H1 (cell line): ENCODE data around the gene ARF4. TPM values are rescaled to one million over a fixed set of nuclear protein-coding genes. Genes with fewer than 3 reads are reported as not detected.

Experiments
- CTCF ChIA-PET: fragments of 300-600 bp; sonication (Branson Sonifier 250); formaldehyde crosslinking; loops from one replicate; lab custom pipeline; 2021; ENCODE audit not compliant: partially characterized antibody; lab: Charles Lee
- POLR2A ChIA-PET: fragments of 300-600 bp; sonication (Branson Sonifier 250); formaldehyde crosslinking; loops from one replicate; lab custom pipeline; 2021; ENCODE audit warnings: inconsistent platforms; ENCODE audit not compliant: partially characterized antibody; lab: Charles Lee
- DNase-seq, 2 experiments: peaks; one replicate each; pipeline versions ENCODE4 v3.0.0 to v3.0.0-alpha.2; 2010 to 2022; ENCODE audit warnings: low spot score in 2 of 2, low read depth in 1 of 2, mixed read lengths in 1 of 2
- FAIRE-seq: peaks from 2 replicates; lab custom pipeline; 2011; peaks lifted over from hg19 to GRCh38; lab: Jason Lieb, UNC
- H2AFZ ChIP-seq: 2 replicates; pipeline ENCODE4 v1.8.1; 2012; ENCODE audit warnings: low read length, inconsistent platforms
- H2AK5ac ChIP-seq: 2 replicates; pipeline ENCODE4 v1.6.1; 2013; ENCODE audit warnings: low read depth, low read length
- H2BK120ac ChIP-seq: replicated peaks from 2 replicates; pipeline ENCODE3; 2013; ENCODE audit warnings: low read depth, low read length, inconsistent platforms
- H2BK12ac ChIP-seq: 2 replicates; pipeline ENCODE4 v1.6.1; 2013; ENCODE audit warnings: low read depth, low read length
- H2BK15ac ChIP-seq: 2 replicates; pipeline ENCODE4 v1.6.1; 2013; ENCODE audit warnings: low read length
- H2BK20ac ChIP-seq: 2 replicates; pipeline ENCODE4 v1.6.1; 2013; ENCODE audit warnings: low read length
- H2BK5ac ChIP-seq: 2 replicates; pipeline ENCODE4 v1.6.1; 2013; ENCODE audit warnings: low read depth, low read length
- H3K14ac ChIP-seq: 2 replicates; pipeline ENCODE4 v1.6.1; 2013; ENCODE audit warnings: inconsistent platforms; ENCODE audit not compliant: insufficient read length
- H3K18ac ChIP-seq: 2 replicates; pipeline ENCODE4 v1.6.1; 2013; ENCODE audit warnings: low read length; ENCODE audit errors: extremely low read depth
- H3K23ac ChIP-seq: 2 replicates; pipeline ENCODE4 v1.6.1; 2013; ENCODE audit warnings: inconsistent platforms; ENCODE audit not compliant: insufficient read length
- H3K23me2 ChIP-seq: 2 replicates; pipeline ENCODE4 v1.6.1; 2013; ENCODE audit warnings: low read depth, low read length
- H3K27ac ChIP-seq: 2 replicates; pipeline ENCODE4 v1.6.1; 2011; ENCODE audit warnings: low read depth, low read length, inconsistent platforms
- H3K27me3 ChIP-seq, 4 experiments: replicated peaks in 1 of 4; 1 replicate in 1 of 4; 2 replicates in 3 of 4; pipeline versions ENCODE4 v1.6.1 to v1.8.1; 2011 to 2013; ENCODE audit warnings: low read length in 3 of 4, mild to moderate bottlenecking in 3 of 4, inconsistent platforms in 2 of 4, mixed read lengths in 2 of 4, moderate library complexity in 1 of 4; ENCODE audit not compliant: control insufficient read depth in 3 of 4, insufficient read depth in 3 of 4; ENCODE audit errors: extremely low read depth in 1 of 4
- H3K36me3 ChIP-seq, 4 experiments: 2 replicates each; pipeline versions ENCODE4 v1.6.1 to v1.8.1; 2011 to 2013; ENCODE audit warnings: mild to moderate bottlenecking in 4 of 4, low read length in 3 of 4, moderate library complexity in 2 of 4, control low read depth in 1 of 4, inconsistent platforms in 1 of 4; ENCODE audit not compliant: insufficient read depth in 4 of 4, control insufficient read depth in 2 of 4
- H3K4ac ChIP-seq: replicated peaks from 2 replicates; pipeline ENCODE3; 2013; ENCODE audit warnings: low read length, low read depth, mixed read lengths, inconsistent platforms; ENCODE audit not compliant: insufficient read length
- H3K4me1 ChIP-seq, 4 experiments: replicated peaks in 1 of 4; 1 replicate in 1 of 4; 2 replicates in 3 of 4; pipeline versions ENCODE4 v1.6.1 to v1.8.1; 2011 to 2013; ENCODE audit warnings: low read length in 3 of 4, inconsistent platforms in 2 of 4, mixed read lengths in 1 of 4; ENCODE audit not compliant: insufficient read depth in 4 of 4, control insufficient read depth in 3 of 4
- H3K4me2 ChIP-seq, 2 experiments: 2 replicates each; pipeline versions ENCODE4 v1.6.1 to v1.8.1; 2011 to 2013; ENCODE audit warnings: low read depth in 2 of 2, low read length in 2 of 2, control low read depth in 1 of 2, inconsistent platforms in 1 of 2, mild to moderate bottlenecking in 1 of 2; ENCODE audit not compliant: insufficient read depth in 1 of 2
- H3K4me3 ChIP-seq, 4 experiments: fragments of 200-600, 300-600 bp in 1 of 4; sonication (generic), shearing (Covaris generic), sonication (Bioruptor Twin) in 1 of 4; 2 replicates each; pipeline versions ENCODE4 v1.5.1 to v1.8.1; 2011 to 2016; ENCODE audit warnings: low read length in 4 of 4, low read depth in 3 of 4, control low read depth in 2 of 4, inconsistent platforms in 2 of 4, mild to moderate bottlenecking in 2 of 4, mixed read lengths in 1 of 4, moderate library complexity in 1 of 4; ENCODE audit not compliant: insufficient read depth in 2 of 4; ENCODE audit errors: extremely low read depth in 1 of 4
- H3K56ac ChIP-seq: replicated peaks from 2 replicates; pipeline ENCODE3; 2013; ENCODE audit warnings: low read depth, mild to moderate bottlenecking, mixed read lengths, low read length, inconsistent platforms; ENCODE audit not compliant: insufficient read length
- H3K79me1 ChIP-seq: 2 replicates; pipeline ENCODE4 v1.6.1; 2013; ENCODE audit warnings: low read depth, low read length, control low read depth
- H3K79me2 ChIP-seq, 2 experiments: 2 replicates each; pipeline versions ENCODE4 v1.6.1 to v1.8.1; 2012 to 2013; ENCODE audit warnings: low read length in 2 of 2, mild to moderate bottlenecking in 2 of 2, inconsistent platforms in 1 of 2; ENCODE audit not compliant: insufficient read depth in 2 of 2, control insufficient read depth in 1 of 2
- H3K9ac ChIP-seq, 4 experiments: replicated peaks in 1 of 4; 1 replicate in 1 of 4; 2 replicates in 3 of 4; pipeline versions ENCODE4 v1.6.1 to v1.8.1; 2011 to 2013; ENCODE audit warnings: low read depth in 3 of 4, low read length in 3 of 4, control low read depth in 2 of 4, mild to moderate bottlenecking in 2 of 4, moderate library complexity in 2 of 4, inconsistent platforms in 1 of 4; ENCODE audit errors: extremely low read depth in 1 of 4
- H3K9me3 ChIP-seq, 2 experiments: 2 replicates each; pipeline versions ENCODE4 v1.6.1 to v1.8.1; 2012 to 2013; ENCODE audit warnings: mild to moderate bottlenecking in 2 of 2, moderate library complexity in 2 of 2, control low read depth in 1 of 2, inconsistent platforms in 1 of 2, low read depth in 1 of 2, low read length in 1 of 2, mixed read lengths in 1 of 2; ENCODE audit not compliant: insufficient read depth in 2 of 2
- H4K20me1 ChIP-seq, 2 experiments: replicated peaks in 1 of 2; 2 replicates each; pipeline versions ENCODE3 to v1.8.1; 2011 to 2013; ENCODE audit warnings: inconsistent platforms in 2 of 2, low read length in 2 of 2, mild to moderate bottlenecking in 1 of 2; ENCODE audit not compliant: insufficient read depth in 2 of 2, control insufficient read depth in 1 of 2
- H4K5ac ChIP-seq: 2 replicates; pipeline ENCODE4 v1.6.1; 2013; ENCODE audit warnings: low read length, low read depth, mixed read lengths, inconsistent platforms; ENCODE audit not compliant: insufficient read length
- H4K8ac ChIP-seq: 2 replicates; pipeline ENCODE4 v1.8.0; 2013; ENCODE audit warnings: mild to moderate bottlenecking, moderate library complexity, low read length, inconsistent platforms; ENCODE audit not compliant: insufficient read depth; ENCODE audit errors: extremely low read depth
- H4K91ac ChIP-seq: replicated peaks from 2 replicates; pipeline ENCODE3; 2013; ENCODE audit warnings: low read length, mixed read lengths, inconsistent platforms; ENCODE audit not compliant: insufficient read length
- CEBPB ChIP-seq: IDR thresholded peaks from 2 replicates; pipeline ENCODE4 v1.6.1; 2012; ENCODE audit warnings: low read depth, low read length
- RFX5 ChIP-seq: IDR thresholded peaks from 2 replicates; pipeline ENCODE4 v1.6.1; 2011; ENCODE audit warnings: low read depth, low read length, improper control_type of control experiment, borderline replicate concordance
- USF2 ChIP-seq: IDR thresholded peaks from 2 replicates; pipeline ENCODE4 v1.6.1; 2011; ENCODE audit warnings: low read length, improper control_type of control experiment
- WGBS, 2 experiments: shearing (Covaris generic) in 1 of 2; methylation state at CpG; one replicate each; pipeline versions ENCODE4 v1.1.6 to v1.1.7; 2013 to 2015; ENCODE audit warnings: low lambda C conversion rate in 2 of 2, mixed read lengths in 2 of 2, inconsistent platforms in 1 of 2, low coverage in 1 of 2, missing lambda C conversion rate in 1 of 2; ENCODE audit not compliant: insufficient replicate concordance in 2 of 2, insufficient coverage in 1 of 2, insufficient read length in 1 of 2; ENCODE audit errors: extremely low coverage in 1 of 2, missing lambda C conversion rate in 1 of 2; 5-methylcytosine and 5-hydroxymethylcytosine counted together
- polyA plus RNA-seq, 7 experiments: library from polyadenylated mRNA; depleted of rRNA in 3 of 7; stranded (reverse) in 5 of 7; unstranded in 2 of 7; fragments of >200 nt in 5 of 7; fragments of 200-250 nt in 2 of 7; gene quantifications; 1 replicate in 5 of 7; 2 replicates in 1 of 7; 4 replicates in 1 of 7; pipeline versions ENCODE4 v1.2.1 to v1.2.3, GENCODE V29; 2011 to 2013; ENCODE audit warnings: missing spikeins in 2 of 7, mixed read lengths in 2 of 7
- total RNA-seq: library from RNA; stranded (reverse); fragmentation: NEBNext Ultra II Directional; extraction: Animal tissue kit (Norgen Biotek cat#: 25700); gene quantifications from 2 replicates; pipeline ENCODE4 v1.2.1, GENCODE V29; 2021

Gene ARF4
- total and polyA plus RNA-seq, 2 of the 8 experiments (the other 6 are each of a cell fraction or from before 2014, with no cell fraction given), result 138 to 165 TPM

- WGBS, 2 experiments, result 97% methylated on average over 3 of the region's 3 CpGs; no CpG with 5 or more reads in 1 of the 2 experiments
- no peak for FAIRE-seq
Measured at GRCh38 chr3:57617739-57618138, 20.6 kb upstream of the ARF4 start.

More at GRCh38 chr3:57617739-57618138, 20.6 kb upstream of the ARF4 start:
- H3K27me3 ChIP-seq, result no peaks in the 10 kb centered on the region
- no peak overlapping the region for H4K91ac ChIP-seq
- TF ChIP-seq USF2 (no peak), RFX5 (no peak), CEBPB (no peak)
- H4K8ac ChIP-seq, result no peak overlapping the region
- H3K9ac ChIP-seq, result no peak overlapping the region
- H4K5ac ChIP-seq, result no peak overlapping the region
- no peaks in the 10 kb centered on the region for H4K20me1 ChIP-seq
- no peak overlapping the region for H3K14ac ChIP-seq
- no peaks in the 10 kb centered on the region for H3K9me3 ChIP-seq
- H3K79me1 ChIP-seq, result no peaks in the 10 kb centered on the region
- no peak overlapping the region for H3K27ac ChIP-seq
- H3K4ac ChIP-seq, result no peak overlapping the region
- no peaks in the 10 kb centered on the region for H3K23me2 ChIP-seq
- H2BK15ac ChIP-seq, result no peak overlapping the region
- H3K56ac ChIP-seq, result no peak overlapping the region
- H3K23ac ChIP-seq, result no peak overlapping the region
- no peak overlapping the region for H2AK5ac ChIP-seq
- no peak overlapping the region for H3K18ac ChIP-seq
- no peak for DNase-seq
- H2AFZ ChIP-seq, result no peak overlapping the region
- no peak overlapping the region for H2BK12ac ChIP-seq
- no peak overlapping the region for H3K4me2 ChIP-seq
- H3K36me3 ChIP-seq, result no peaks in the 10 kb centered on the region
- no peak overlapping the region for H2BK5ac ChIP-seq
- no peak overlapping the region for H2BK120ac ChIP-seq
- POLR2A ChIA-PET, result interaction anchor here (0.9 to 1.3 kb wide), 3 partner anchors 17 to 28 kb away, joined by 3 read pairs; no protein-coding TSS in a partner anchor
- no peak overlapping the region for H3K4me3 ChIP-seq
- H2BK20ac ChIP-seq, result no peak overlapping the region
- no peaks in the 10 kb centered on the region for H3K4me1 ChIP-seq
- H3K79me2 ChIP-seq, result no peaks in the 10 kb centered on the region
- CTCF ChIA-PET, result no interaction called here
